ENCODE results near the gene ZNF236.

The ZNF236 gene

DNA sequence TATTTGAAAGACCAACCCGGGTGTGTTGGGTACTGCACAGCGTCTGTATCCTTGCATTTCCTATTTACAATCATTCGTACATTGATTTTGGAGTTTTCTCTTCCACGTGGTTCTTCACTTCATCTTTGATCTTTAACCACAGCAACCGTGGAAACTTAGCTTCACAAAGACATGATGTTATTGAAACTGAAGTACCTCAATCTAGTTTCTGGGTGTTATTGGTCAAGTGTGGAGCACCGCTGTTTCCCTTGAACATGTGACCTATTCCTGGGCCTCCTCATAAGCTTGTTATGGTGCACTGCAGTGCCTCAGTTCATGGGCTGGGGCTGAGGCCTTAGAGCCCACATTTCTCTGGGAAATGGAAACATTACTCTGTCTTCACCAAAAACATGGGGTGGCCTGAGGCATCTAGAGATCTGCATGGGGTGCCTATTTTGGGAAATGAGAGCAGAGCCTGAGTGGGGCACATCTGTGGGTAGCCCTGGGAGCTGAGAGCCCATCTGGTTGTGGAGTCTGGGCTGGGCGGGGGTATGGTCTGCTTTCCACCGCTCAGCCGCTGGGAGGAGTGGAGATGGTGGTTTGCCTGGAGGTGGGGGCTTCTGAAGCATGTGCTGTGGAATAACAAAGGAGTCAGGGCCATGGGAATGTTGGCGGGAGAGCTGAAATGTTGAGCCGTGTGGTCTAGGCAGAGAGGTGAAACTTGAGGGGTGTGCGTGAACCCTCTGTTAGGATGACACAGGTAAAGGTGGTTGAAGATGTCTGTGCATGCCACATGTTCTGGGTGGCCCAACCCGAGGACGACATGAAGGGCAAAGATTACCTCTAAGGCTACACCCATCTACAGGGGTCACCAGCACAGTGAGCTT lies 37.4 kb downstream of the ZNF236 start:
- in situ Hi-C loops (cut with MboI; ENCODE audit: low sequenced_read_pairs), result no loop called here

DNA sequence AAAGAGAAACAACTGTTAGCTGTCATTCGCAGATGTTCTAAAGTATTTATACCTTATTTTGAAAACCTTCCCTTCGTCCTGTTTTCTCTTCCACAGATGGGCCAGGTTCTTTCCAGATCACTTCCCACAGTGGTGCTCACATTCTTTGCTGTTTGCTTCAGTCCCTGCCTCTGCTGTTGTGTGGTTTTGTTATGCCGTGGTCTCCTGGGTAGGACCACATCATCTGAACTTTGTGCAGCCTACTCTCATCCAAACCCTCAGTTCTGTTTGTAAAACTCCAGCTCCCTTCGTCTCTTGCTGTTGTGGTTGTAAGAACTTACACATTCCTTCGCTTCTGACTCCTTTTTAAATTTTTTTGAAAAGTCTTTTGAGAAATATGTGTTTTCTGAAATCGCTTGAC lies 38.1 kb downstream of the ZNF236 start:
- in situ Hi-C loops (cut with MboI; ENCODE audit: low sequenced_read_pairs), result no loop called here

DNA sequence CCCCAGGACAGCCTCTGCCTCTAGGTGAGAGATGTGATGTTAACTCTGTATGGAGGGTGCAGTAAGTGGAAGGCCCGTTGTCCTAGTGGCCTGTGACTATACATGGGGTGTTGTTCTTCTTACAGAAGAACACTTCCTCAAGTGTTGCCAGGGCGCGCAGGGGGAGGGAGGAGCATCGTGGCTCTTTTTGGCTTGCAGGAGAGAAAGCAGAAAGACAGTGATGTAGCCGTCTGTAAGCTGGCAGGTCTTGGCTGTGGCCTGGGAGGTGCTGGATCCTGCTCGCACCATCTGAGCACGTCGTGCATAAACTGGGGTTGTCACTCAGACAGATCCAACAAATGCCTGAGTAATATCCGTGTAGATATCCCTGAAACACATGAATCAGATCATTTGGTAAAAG lies 44.3 kb downstream of the ZNF236 start:
- in situ Hi-C loops (cut with MboI; ENCODE audit: low sequenced_read_pairs), result no loop called here

DNA sequence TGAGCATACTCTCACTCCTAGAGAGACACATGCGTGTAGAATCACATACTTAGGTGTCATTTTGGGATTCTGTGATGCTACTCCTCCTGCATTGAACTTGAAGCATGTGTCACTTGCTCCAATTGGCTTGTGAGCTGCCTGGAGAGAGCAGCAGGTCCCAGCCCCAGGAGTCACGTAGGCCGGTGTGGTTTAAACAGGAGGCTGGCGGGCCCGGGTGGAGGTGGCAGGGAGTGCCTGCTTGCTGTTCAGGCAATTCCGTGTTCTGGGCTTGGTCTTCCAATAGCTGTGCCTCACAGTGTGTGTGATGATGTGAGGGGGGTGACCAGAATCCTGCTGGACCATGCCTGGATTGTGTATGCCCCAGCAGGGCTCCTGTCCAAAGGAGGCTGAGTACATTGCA lies 51.0 kb downstream of the ZNF236 start:
- in situ Hi-C loops (cut with MboI; ENCODE audit: low sequenced_read_pairs), result no loop called here

DNA sequence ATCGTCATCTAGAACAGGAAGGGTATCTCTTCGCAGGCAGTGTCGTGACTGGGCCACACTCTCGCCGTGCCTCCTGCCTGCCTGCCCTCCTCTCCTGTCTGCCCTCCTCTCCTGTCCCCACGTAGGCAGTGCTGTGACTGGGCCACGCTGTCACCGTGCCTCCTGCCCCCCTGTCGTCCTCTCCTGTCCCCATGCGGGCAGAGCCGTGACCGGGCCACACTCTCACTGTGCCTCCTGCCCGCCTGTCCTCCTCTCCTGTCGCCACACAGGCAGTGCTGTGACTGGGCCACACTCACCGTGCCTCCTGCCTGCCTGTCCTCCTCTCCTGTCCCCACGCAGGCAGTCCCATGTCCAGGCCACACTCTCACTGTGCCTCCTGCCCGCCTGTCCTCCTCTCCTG lies 51.4 kb downstream of the ZNF236 start:
- in situ Hi-C loops (cut with MboI; ENCODE audit: low sequenced_read_pairs), result no loop called here

DNA sequence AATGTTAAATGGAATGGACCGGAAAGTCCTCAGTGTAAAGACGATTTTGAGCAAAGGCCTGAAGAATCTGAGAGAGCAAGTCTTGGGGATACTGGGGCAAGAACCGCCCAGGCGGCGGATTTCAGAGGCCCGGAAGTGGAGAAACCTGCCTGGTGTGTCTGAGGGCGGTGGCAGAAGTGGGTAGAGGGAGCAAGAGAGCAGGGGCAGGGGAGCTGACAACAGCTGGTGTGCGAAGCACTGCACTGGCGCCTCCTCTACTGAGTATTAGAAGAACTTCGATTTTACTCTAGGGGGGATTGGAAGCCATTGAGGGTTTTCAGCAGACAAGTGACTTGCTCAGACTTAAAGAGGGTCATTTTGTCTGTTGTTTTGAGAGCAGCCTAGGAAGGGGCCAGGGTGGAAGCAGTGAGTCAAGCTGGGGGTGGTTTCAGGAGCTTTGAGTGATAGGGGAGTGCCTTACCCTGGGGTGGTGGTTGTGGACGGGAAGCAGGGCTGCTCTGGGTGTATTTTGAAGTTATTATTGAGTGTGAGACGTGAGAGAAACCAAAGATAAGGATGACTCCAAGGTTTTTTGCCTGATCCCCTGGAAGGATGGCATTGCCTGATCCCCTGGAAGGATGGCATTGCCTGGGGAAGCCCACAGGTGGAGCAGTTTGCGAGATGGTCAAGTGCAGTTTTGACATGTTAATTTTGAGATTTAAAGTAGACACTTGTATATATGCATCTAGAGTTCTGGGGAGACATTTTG lies 52.5 kb downstream of the ZNF236 start:
- in situ Hi-C loops (cut with MboI; ENCODE audit: low sequenced_read_pairs), result no loop called here

DNA sequence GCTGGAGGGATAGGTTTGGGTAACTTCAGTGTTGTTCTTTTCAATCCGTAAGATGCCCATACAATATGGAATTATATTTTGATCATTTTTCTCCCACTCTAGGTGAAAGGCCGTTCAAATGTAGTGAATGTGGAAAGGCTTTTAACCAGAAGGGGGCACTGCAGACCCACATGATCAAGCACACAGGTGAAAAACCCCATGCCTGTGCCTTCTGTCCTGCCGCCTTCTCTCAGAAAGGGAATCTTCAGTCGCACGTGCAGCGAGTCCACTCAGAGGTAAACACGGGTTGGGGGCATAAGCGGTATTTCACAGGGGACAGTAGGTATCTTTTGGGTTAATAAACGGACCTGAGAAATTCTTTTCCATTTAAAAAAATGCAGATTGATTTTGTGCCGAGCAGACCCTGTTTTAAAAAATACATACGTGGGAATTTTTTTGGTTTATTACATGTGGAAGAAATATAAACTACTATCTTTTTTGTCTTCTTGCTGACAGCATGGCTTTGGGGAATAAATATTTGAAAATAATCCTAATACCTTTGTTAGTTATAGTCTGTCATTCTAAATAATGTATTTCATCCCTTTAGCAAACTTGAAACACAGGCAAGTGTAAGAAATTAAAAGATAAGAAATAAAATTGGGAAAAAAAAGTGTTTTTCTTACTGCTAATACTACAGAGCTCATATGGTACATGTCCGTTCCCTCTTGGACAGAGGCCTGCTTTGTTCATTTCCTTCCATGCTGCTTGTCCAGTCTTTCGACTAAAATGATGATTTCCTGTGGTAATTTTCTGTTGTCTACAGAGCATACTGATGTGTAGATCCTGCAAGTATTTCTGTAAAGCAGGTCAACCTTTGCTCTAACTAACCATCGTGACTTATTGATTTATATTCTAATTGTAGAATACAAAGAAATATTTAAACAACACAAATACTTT lies 53.3 kb downstream of the ZNF236 start:
- in situ Hi-C loops (cut with MboI; ENCODE audit: low sequenced_read_pairs), result no loop called here

DNA sequence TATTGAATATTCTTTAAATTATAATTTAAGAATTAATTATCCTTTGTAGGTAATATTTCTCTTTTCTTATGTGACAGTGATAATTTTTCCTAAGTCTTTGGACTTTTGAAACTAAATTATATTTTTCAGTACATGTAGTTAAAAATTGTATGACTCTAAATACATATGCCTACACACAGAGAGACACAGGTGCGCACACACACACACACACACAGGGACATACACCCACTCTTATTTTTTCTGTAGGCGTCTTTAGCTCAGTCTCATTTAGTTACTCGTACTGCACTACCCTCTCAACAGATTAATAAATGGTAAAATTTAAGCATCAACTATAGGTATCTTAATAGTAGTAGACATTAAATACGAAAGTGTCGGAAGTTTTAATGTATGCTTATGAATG lies 56.1 kb downstream of the ZNF236 start:
- in situ Hi-C loops (cut with MboI; ENCODE audit: low sequenced_read_pairs), result no loop called here

DNA sequence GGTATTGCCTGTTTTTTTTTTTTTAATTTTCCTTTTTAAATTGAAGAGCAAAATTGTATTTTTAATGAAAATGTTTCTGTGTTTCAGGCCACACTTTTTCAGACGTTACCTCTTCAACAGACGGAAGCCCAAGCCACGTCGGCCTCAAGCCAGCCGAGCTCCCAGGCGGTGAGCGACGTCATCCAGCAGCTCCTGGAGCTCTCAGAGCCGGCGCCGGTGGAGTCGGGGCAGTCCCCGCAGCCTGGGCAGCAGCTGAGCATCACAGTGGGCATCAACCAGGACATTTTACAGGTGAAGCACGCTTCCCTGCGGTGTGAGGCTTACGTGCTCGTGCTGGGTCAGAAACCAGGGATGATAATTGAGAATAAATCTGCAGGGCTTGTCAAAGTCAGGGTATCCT lies 57.7 kb downstream of the ZNF236 start:
- in situ Hi-C loops (cut with MboI; ENCODE audit: low sequenced_read_pairs), result no loop called here

DNA sequence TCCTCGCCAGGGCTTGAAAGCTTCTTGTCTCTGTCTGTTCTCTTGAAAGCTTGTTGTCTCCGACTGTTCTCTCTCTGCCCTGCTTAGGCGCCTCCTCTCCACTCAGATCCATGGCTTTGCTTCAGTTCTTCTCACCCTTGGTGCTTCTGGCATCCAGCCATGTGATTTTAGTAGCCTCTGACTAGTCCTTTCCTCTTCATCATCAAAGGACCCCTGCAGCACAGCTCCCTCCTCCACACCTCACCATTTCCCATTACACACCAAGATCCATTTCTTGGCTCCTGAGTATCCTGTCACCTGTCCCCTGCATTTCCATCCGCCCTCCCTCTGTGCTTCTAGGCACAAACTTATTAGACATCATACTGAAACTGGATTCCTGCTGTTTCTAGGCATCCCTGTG lies 59.4 kb downstream of the ZNF236 start:
- in situ Hi-C loops (cut with MboI; ENCODE audit: low sequenced_read_pairs), result no loop called here

DNA sequence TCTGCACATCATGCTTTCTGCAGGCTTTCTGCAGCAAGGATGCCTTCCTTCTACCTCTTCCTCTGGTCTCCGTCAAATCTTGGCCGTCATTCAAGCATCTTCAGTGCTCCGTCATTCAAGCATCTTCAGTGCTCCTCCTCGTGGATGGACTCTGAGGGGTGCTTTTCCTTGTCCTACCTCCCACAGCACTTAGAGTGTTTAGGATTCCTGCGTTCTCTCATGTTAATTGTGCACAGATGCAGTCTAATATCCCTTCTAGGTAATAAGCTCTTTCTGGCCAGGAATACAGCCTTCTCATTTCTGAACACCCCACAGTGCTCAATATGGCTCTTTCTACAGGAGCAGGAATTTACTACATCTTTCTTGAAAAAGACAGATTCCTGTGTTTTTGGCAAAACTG lies 59.8 kb downstream of the ZNF236 start:
- in situ Hi-C loops (cut with MboI; ENCODE audit: low sequenced_read_pairs), result no loop called here

DNA sequence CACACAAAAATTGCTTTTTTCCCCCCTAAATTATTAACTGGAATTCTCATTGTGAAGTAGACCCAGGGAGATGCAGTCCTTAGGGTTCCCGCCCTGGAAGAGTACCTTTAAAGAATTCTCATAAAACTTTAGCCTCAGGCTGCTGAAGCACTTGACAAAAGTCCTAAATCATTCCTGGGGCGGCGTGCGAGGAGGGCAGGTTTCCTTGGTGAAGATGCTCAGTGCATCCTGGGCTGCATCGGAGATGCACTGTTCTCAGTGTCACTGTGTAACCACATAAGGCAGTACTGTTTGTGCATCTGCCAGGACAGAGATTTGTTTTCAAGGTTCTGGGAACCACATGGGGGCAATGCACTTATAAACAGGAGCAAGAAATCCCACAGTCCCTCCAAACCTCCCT lies 62.6 kb downstream of the ZNF236 start:
- in situ Hi-C loops (cut with MboI; ENCODE audit: low sequenced_read_pairs), result no loop called here

DNA sequence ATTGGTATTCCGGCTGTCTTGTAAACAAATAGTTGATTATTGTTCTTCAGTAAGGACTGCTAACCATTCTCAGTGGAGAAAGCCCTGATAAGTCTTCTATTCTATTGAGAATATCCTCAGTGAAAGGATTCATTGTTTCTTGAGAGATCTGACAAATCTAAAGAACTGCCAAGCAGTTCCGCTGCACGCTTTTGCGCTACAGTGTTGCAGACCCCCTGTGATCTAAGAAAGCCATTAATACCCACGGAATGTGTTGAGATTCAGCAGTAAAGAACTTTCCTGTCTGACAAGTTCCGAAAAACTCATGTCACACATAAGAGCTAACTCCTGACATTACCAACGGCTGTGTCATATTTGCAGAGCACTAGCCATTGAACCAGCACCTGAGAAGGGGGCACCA lies 63.8 kb downstream of the ZNF236 start:
- in situ Hi-C loops (cut with MboI; ENCODE audit: low sequenced_read_pairs), result no loop called here

DNA sequence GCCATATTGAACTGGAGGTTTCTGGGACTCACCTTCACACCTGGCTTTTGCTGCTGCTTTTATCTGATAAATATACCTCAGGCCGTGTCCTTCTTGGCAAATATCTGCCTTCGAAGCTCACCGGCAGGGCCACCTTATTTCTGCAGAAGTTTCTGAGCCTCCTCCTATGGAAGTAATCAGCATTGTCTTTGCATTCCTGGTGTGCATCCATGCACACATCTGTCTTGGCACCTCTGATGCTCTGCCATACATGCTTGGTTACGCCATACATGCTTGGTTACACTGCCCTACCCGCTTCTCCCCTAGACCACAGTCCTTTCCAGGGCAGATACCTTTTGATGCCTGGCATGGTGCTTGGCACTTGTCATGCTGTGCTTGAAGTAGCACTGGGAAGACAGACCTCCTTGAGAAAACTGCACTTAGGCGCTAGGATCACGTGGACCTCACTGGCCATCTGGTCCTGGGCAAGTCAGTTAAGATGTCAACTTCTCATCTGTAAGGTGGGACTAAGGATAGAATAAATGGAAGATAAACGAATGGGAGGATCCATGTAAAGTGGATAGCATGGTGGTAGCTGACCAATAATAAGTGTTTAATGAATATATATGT lies 66.8 kb downstream of the ZNF236 start:
- in situ Hi-C loops (cut with MboI; ENCODE audit: low sequenced_read_pairs), result no loop called here

DNA sequence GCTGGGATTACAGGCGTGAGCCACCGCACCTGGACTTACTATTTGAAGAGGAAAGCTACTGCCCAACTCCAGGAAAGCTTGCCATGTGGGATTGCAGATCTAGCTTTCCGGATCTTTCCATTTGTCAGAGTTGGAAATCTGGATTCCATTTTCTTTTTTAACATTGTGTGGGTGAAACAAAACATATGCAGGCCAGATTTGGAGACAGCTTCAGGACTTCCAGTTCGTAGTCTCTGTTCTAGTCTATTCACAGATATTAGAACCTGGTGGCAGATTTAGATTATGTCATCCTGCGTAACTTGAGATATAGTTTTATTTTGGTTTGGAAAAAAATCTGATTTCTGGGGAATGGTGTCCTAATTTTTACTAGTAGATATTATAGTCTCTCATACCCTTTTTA lies 70.5 kb downstream of the ZNF236 start:
- in situ Hi-C loops (cut with MboI; ENCODE audit: low sequenced_read_pairs), result no loop called here

DNA sequence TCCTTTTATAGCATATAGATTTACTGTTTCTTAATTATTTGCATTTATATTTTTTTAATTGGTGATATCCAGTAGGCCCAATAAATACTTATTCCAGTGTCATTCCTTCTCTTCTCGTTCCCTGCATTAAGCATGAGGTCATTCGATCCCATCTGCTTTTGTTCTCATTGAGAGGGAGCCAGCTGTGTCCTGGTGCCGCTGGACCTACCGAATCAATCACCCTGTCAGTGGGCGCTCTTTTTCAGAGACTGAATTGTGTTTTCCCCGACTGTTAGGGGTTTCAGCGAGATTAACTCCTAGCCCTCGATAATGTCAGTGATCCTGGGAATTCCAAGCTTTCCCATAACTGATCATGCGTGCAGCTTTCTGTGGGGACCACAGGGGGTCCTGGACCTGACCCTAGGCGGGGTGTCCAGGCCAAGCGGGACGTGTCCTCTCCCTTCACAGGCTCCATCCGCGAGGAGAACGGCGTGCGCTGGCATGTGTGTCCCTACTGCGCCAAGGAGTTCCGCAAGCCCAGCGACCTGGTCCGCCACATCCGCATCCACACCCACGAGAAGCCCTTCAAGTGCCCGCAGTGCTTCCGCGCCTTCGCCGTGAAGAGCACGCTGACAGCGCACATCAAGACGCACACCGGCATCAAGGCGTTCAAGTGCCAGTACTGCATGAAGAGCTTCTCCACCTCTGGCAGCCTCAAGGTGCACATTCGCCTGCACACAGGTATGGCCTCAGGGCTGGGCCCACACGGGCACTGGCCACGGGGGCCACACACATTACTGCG lies 72.4 kb downstream of the ZNF236 start:
- in situ Hi-C loops (cut with MboI; ENCODE audit: low sequenced_read_pairs), result no loop called here

DNA sequence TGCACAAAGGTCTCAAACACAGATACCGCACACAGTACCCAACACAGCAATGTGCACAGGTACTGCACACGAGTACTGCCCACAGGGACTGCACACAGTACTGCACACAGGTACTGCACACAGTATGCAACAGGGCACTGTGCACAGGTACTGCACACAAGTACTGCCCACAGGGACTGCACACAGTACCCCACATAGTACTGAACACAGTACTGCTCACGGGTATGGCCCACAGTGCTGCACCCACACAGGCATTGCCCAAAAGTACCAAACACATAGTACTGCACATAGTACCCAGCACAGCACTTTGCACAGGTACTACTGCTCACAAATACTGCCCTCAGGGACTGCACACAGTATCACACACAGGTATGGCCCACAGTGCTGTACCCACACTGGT lies 73.1 kb downstream of the ZNF236 start:
- in situ Hi-C loops (cut with MboI; ENCODE audit: low sequenced_read_pairs), result no loop called here

DNA sequence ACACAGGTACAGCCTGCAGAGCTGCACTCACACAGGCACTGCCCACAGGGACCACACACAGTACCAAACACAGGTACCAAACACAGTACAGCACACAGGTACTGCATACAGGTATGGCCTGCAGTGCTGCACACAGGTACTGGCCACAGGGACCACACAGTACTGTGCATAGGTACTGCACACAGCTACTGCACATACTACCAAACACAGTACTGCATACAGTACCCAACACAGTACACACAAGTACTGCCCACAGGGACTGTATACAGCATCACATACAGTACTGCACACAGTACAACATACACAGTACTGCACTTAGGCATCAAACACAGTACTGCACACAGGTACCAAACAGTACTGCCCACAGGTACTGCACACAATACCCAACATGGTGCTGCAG lies 74.3 kb downstream of the ZNF236 start:
- in situ Hi-C loops (cut with MboI; ENCODE audit: low sequenced_read_pairs), result no loop called here

DNA sequence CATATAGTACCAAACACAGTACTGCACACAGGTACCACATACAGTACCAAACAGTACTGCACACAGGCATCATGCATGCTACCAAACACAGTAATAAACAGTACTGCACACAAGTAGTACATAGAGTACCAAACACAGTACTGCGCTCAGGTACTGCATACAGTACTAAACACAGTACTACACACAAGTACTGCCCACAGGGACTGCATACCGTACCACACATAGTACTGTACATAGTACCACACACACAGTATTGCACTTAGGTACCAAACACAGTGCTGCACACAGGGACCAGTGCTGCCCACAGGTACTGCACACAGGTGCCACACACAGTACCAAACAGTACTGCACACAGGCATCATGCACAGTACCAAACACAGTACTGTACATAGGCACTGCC lies 74.9 kb downstream of the ZNF236 start:
- in situ Hi-C loops (cut with MboI; ENCODE audit: low sequenced_read_pairs), result no loop called here

DNA sequence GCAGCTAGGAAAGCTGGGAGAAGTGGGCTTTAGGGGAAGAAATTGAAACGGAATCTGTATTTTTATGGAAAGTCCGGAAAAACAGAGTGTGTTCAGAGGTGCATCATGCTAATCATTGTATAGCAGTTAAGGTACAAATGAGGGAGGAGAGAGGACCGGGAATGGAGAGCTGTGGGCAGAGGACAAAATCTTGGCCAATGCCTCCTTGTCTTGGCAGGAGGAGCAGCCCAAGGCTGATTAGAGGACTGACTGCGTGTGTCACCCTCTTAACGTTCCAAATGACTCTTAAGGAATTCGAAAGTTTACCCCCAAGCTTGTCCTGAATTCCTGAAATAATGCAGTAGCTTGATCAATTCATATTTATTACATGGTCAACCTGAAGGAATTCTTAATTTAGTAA lies 81.0 kb downstream of the ZNF236 start:
- in situ Hi-C loops (cut with MboI; ENCODE audit: low sequenced_read_pairs), result no loop called here
